HCT116 (cell line): Measurements from ENCODE around the gene PSMG1. TPM values are rescaled to one million over a fixed set of nuclear protein-coding genes. Genes with fewer than 3 reads are reported as not detected.

Experiments used
- ATAC-seq: fragments of 200-7000 bp; cut with Tn5 transposase; 2 replicates; pipeline ENCODE4 v1.9.1; 2020; ENCODE audit warnings: mild to moderate bottlenecking, moderate library complexity
- BruUV-seq: library from RNA; stranded (reverse); fragments of 400-500 nt; replicated peaks from 2 replicates; lab custom pipeline; 2021; lab: Mats Ljungman, UMichigan
- CTCF ChIA-PET: fragments of 300-600 bp; sonication (Branson Sonifier 250); formaldehyde crosslinking; loops from one replicate; lab custom pipeline; 2021; ENCODE audit warnings: antibody characterized with exemption; lab: Charles Lee
- POLR2A ChIA-PET: fragments of 300-600, 350-600 bp; sonication (Branson Sonifier 250); formaldehyde crosslinking; loops from one replicate; lab custom pipeline; 2021; ENCODE audit warnings: antibody characterized with exemption; lab: Charles Lee
- RAD21 ChIA-PET, 2 experiments: fragments of 300-600 bp; sonication (Branson Sonifier 250); formaldehyde crosslinking; loops; one replicate each; lab custom pipeline; 2023; ENCODE audit warnings: low total read pairs in 2 of 2; ENCODE audit not compliant: uncharacterized antibody in 2 of 2, unreplicated experiment in 2 of 2, low non-redundant PET in 1 of 2; lab: Charles Lee
- DNase-seq: peaks from one replicate; pipeline ENCODE4 v3.0.0-alpha.2; 2010; ENCODE audit warnings: low read depth, low spot score
- H2AFZ ChIP-seq: fragments of 200-600 bp; shearing (Covaris generic), sonication (generic); 2 replicates; pipeline ENCODE4 v1.6.1; 2017; ENCODE audit warnings: low read depth, mixed run types, mixed read lengths, antibody characterized with exemption, low read length; ENCODE audit not compliant: poor library complexity, severe bottlenecking
- H3K27ac ChIP-seq: 2 replicates; pipeline ENCODE4 v1.5.1; 2012; ENCODE audit warnings: low read depth, low read length
- H3K27me3 ChIP-seq: fragments of 200-600 bp; sonication (generic); 2 replicates; pipeline ENCODE4 v1.6.1; 2016; ENCODE audit warnings: mixed run types, low read length, mixed read lengths; ENCODE audit not compliant: insufficient read depth
- H3K36me3 ChIP-seq, 2 experiments: fragments of 200-500 bp in 1 of 2; fragments of 200-600 bp in 1 of 2; sonication (Bioruptor generic) in 1 of 2; sonication (generic) in 1 of 2; 2 replicates each; pipeline versions ENCODE4 v1.5.1 to v1.6.1; 2014 to 2016; ENCODE audit warnings: low read length in 2 of 2, inconsistent platforms in 1 of 2, mixed read lengths in 1 of 2, mixed run types in 1 of 2; ENCODE audit not compliant: insufficient read depth in 2 of 2, control insufficient read depth in 1 of 2
- H3K4me1 ChIP-seq, 2 experiments: fragments of 200-600 bp in 1 of 2; sonication (generic) in 1 of 2; 2 replicates each; pipeline versions ENCODE4 v1.5.1 to v1.6.1; 2012 to 2017; ENCODE audit warnings: low read length in 2 of 2, inconsistent platforms in 1 of 2, mild to moderate bottlenecking in 1 of 2, mixed read lengths in 1 of 2, mixed run types in 1 of 2, moderate library complexity in 1 of 2; ENCODE audit not compliant: insufficient read depth in 2 of 2, control insufficient read depth in 1 of 2
- H3K4me2 ChIP-seq: fragments of 200-600 bp; sonication (generic); 2 replicates; pipeline ENCODE4 v1.6.1; 2017; ENCODE audit warnings: mixed run types, low read length, mixed read lengths
- H3K4me3 ChIP-seq, 2 experiments: fragments of 200-600 bp in 1 of 2; sonication (generic) in 1 of 2; replicated peaks in 1 of 2; 2 replicates each; pipeline ENCODE4 v1.5.1; 2011 to 2016; ENCODE audit warnings: low read length in 2 of 2, control low read depth in 1 of 2, low read depth in 1 of 2, mild to moderate bottlenecking in 1 of 2, mixed read lengths in 1 of 2, mixed run types in 1 of 2
- H3K79me2 ChIP-seq: fragments of 200-600 bp; sonication (generic); 2 replicates; pipeline ENCODE4 v1.6.1; 2017; ENCODE audit warnings: mild to moderate bottlenecking, mixed run types, low read length, moderate library complexity, mixed read lengths; ENCODE audit not compliant: insufficient read depth
- H3K9ac ChIP-seq: fragments of 200-600 bp; sonication (generic); 2 replicates; pipeline ENCODE4 v1.6.1; 2016; ENCODE audit warnings: low read length, mixed read lengths
- H3K9me2 ChIP-seq: fragments of 200-600 bp; sonication (generic), shearing (Covaris generic); 2 replicates; pipeline ENCODE4 v1.6.1; 2017; ENCODE audit warnings: mixed run types, mild to moderate bottlenecking, moderate library complexity; ENCODE audit not compliant: insufficient read depth
- H3K9me3 ChIP-seq, 2 experiments: fragments of 200-500 bp in 1 of 2; fragments of 200-600 bp in 1 of 2; sonication (Bioruptor generic) in 1 of 2; sonication (generic) in 1 of 2; 2 replicates each; pipeline ENCODE4 v1.6.1; 2014 to 2017; ENCODE audit warnings: low read length in 2 of 2, mixed read lengths in 2 of 2, inconsistent platforms in 1 of 2, low read depth in 1 of 2, mild to moderate bottlenecking in 1 of 2, mixed run types in 1 of 2, moderate library complexity in 1 of 2; ENCODE audit not compliant: control insufficient read depth in 1 of 2, insufficient read depth in 1 of 2
- H4K20me1 ChIP-seq: fragments of 200-600 bp; sonication (generic), shearing (Covaris generic); 2 replicates; pipeline ENCODE4 v1.6.1; 2017; ENCODE audit warnings: mixed run types, mild to moderate bottlenecking, moderate library complexity; ENCODE audit not compliant: insufficient read depth
- CBX3 ChIP-seq: IDR thresholded peaks from 2 replicates; pipeline ENCODE4 v1.6.1; 2012; ENCODE audit warnings: low read depth
- EGR1 ChIP-seq: IDR thresholded peaks from 2 replicates; pipeline ENCODE4 v1.6.1; 2012; ENCODE audit warnings: low read depth
- FOSL1 ChIP-seq: IDR thresholded peaks from 2 replicates; pipeline ENCODE4 v1.6.1; 2012; ENCODE audit warnings: low read depth
- POLR2AphosphoS5 ChIP-seq: IDR thresholded peaks from 2 replicates; pipeline ENCODE4 v1.6.1; 2011; ENCODE audit warnings: mild to moderate bottlenecking, low read depth, low read length, moderate library complexity
- intact Hi-C: fragments of 100-400 bp; cut with micrococcal nuclease; formaldehyde crosslinking; loops from 2 replicates; pipeline ENCODE4 v1.10.0; 2022
- total RNA-seq: library from RNA; stranded (reverse); gene quantifications from one replicate; pipeline ENCODE4 v1.2.1, GENCODE V29; 2021; ENCODE audit not compliant: unreplicated experiment
- TF ChIP-seq, protein P1 (sequence below), 3 experiments: fragments of 200-600 bp in 1 of 3; sonication (generic) in 1 of 3; IDR thresholded peaks in 2 of 3; conservative IDR thresholded peaks in 1 of 3; 2 replicates each; pipeline ENCODE4 v1.5.1; 2012 to 2017; ENCODE audit warnings: low read depth in 2 of 3, low read length in 2 of 3, antibody characterized with exemption in 1 of 3, borderline replicate concordance in 1 of 3, control low read depth in 1 of 3, mild to moderate bottlenecking in 1 of 3, mixed read lengths in 1 of 3, mixed run types in 1 of 3, moderate library complexity in 1 of 3; ENCODE audit not compliant: insufficient read depth in 1 of 3
- TF ChIP-seq, protein P2 (sequence below): IDR thresholded peaks from 2 replicates; pipeline ENCODE4 v1.6.1; 2012; ENCODE audit warnings: low read depth

Gene PSMG1
- total RNA-seq, 1 experiment from 2014 or later, result 83.7 TPM

DNA sequence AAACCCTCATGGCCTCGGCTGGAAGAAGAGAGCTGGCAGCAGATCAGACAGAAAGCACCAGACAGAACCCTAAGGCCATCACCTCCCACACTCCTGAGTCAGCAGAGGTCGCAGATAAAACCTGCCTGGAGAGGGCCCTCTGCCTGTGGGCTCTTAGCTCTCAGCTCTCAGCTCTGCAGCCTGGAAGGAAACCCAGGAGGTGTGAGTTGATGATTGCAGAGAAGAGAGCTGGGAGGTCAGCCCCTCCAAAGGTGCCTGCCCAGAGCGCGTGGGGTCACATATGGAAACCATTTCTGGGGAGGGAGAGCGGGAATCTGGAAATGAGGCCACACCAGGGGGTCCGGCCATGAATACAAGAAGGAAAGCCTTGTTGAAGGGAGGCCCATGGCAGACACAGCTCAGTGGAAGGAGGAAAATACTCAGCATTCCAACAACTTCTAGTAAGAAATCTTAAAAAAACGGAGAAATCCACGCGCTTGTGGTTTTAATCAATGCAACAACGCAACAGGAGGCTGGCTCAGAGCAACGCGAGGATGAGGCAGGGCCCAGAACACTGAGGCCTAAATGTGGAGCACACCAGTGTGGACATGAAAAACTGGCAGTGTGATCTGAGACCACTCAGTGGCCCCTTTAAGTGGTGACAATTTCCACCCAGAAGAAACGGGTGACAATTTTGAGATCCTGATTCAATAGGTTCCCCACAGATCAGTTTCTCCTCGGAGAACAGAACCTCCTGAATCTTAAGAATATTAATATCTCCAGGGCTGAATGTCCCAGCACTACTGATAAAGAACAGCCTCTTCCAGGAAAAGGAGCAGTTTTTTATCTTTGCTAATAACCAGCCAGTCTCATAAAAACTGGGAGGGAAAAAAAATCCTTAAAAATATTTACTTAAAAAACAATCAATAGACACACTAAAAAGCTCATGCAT, 45.7 kb downstream of the PSMG1 start:
- intact Hi-C loops, result loop anchor here (1.0 kb wide), 4 partner anchors 332 to 632 kb away; partner anchors contain the start of gene ETS2
- DNase-seq (no peak), ATAC-seq (no peak)
- no peaks in the 10 kb centered on the region for H3K9me3 ChIP-seq
- H3K36me3 ChIP-seq, result no peaks in the 10 kb centered on the region
- no peaks in the 10 kb centered on the region for H4K20me1 ChIP-seq
- H3K4me1 ChIP-seq, result peaks cover 7 to 11% of the 10 kb centered on the region in 2 experiments; a peak in 2 of 4 replicates
- BruUV-seq, result no TSS peak
- no peaks in the 10 kb centered on the region for H3K9me2 ChIP-seq
- POLR2A ChIA-PET, result no interaction called here
- H3K27me3 ChIP-seq, result no peaks in the 10 kb centered on the region
- CTCF ChIA-PET, result interaction anchor here (1.0 to 2.6 kb wide), 12 partner anchors 39 to 1437 kb away, joined by 3 to 9 read pairs (median 4); no protein-coding TSS in a partner anchor
- H3K4me2 ChIP-seq, result no peak overlapping the region
- TF ChIP-seq, protein P1, sequence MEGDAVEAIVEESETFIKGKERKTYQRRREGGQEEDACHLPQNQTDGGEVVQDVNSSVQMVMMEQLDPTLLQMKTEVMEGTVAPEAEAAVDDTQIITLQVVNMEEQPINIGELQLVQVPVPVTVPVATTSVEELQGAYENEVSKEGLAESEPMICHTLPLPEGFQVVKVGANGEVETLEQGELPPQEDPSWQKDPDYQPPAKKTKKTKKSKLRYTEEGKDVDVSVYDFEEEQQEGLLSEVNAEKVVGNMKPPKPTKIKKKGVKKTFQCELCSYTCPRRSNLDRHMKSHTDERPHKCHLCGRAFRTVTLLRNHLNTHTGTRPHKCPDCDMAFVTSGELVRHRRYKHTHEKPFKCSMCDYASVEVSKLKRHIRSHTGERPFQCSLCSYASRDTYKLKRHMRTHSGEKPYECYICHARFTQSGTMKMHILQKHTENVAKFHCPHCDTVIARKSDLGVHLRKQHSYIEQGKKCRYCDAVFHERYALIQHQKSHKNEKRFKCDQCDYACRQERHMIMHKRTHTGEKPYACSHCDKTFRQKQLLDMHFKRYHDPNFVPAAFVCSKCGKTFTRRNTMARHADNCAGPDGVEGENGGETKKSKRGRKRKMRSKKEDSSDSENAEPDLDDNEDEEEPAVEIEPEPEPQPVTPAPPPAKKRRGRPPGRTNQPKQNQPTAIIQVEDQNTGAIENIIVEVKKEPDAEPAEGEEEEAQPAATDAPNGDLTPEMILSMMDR (IDR thresholded peaks at IDR 0.05 in 2 of 3, conservative IDR thresholded peaks at IDR 0.05 in 1 of 3; ENCODE audit: borderline replicate concordance in 1 of 3, insufficient read depth in 1 of 3, low read depth in 2 of 3, low read length in 2 of 3), result no peak
- TF ChIP-seq, protein P2, sequence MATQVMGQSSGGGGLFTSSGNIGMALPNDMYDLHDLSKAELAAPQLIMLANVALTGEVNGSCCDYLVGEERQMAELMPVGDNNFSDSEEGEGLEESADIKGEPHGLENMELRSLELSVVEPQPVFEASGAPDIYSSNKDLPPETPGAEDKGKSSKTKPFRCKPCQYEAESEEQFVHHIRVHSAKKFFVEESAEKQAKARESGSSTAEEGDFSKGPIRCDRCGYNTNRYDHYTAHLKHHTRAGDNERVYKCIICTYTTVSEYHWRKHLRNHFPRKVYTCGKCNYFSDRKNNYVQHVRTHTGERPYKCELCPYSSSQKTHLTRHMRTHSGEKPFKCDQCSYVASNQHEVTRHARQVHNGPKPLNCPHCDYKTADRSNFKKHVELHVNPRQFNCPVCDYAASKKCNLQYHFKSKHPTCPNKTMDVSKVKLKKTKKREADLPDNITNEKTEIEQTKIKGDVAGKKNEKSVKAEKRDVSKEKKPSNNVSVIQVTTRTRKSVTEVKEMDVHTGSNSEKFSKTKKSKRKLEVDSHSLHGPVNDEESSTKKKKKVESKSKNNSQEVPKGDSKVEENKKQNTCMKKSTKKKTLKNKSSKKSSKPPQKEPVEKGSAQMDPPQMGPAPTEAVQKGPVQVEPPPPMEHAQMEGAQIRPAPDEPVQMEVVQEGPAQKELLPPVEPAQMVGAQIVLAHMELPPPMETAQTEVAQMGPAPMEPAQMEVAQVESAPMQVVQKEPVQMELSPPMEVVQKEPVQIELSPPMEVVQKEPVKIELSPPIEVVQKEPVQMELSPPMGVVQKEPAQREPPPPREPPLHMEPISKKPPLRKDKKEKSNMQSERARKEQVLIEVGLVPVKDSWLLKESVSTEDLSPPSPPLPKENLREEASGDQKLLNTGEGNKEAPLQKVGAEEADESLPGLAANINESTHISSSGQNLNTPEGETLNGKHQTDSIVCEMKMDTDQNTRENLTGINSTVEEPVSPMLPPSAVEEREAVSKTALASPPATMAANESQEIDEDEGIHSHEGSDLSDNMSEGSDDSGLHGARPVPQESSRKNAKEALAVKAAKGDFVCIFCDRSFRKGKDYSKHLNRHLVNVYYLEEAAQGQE, result no peak
- no peak for TF ChIP-seq POLR2AphosphoS5
- no peak for TF ChIP-seq FOSL1
- TF ChIP-seq EGR1, result no peak
- no peak for TF ChIP-seq CBX3
- no peak overlapping the region for H3K9ac ChIP-seq
- RAD21 ChIA-PET, result interaction anchor here in 1 of 2 experiments (1.1 to 1.7 kb wide), 2 partner anchors 425 to 468 kb away, joined by 5 to 7 read pairs; no protein-coding TSS in a partner anchor
- no peak overlapping the region for H2AFZ ChIP-seq
- H3K27ac ChIP-seq, result no peak overlapping the region
- H3K4me3 ChIP-seq, result no peak overlapping the region
- H3K79me2 ChIP-seq, result no peaks in the 10 kb centered on the region
